Measurements from ENCODE around the gene HTR2A.

DNA sequence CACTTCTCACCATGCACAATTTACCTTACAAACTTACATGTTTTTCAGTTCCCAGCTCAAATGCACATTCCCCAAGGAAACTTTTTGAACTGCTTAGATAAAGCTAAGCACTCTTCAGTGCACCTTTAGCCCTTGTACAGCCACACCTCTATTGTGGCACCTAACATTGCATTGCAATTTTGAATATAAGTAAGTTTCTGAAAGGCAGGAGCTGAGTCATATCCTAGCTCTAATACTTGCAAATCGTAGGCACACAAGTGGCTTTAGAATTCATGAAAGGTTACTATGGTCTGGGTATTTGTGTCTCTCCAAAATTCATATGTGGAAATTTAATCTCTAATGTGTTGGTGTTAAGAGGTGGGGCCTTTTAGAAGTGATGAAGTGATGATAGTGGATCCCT is 95.0 kb downstream of the HTR2A start:
- TF ChIP-seq RAD51 (IDR thresholded peaks at IDR 0.05) (no peak), EP300 (IDR thresholded peaks at IDR 0.05; ENCODE audit: borderline replicate concordance in 1 of 2, control insufficient read depth in 1 of 2, low read depth in 2 of 2, low read length in 2 of 2) (no peak), NFYA (IDR thresholded peaks at IDR 0.05; ENCODE audit: borderline replicate concordance, low read depth, low read length) (no peak)

All from GM12878 (cell line).